ENCODE results near the gene MBD6. TPM values are rescaled to one million over a fixed set of nuclear protein-coding genes. Genes with fewer than 3 reads are reported as not detected.

MBD6 gene
- polyA plus RNA-seq, 1 experiment = 8.3 TPM

- ChIA-PET CTCF (interaction anchor here (0.8 kb wide), 1 partner anchor 55 kb away, joined by 4 read pairs; no protein-coding TSS in a partner anchor), POLR2A (interaction anchor here (0.6 to 0.9 kb wide), 2 partner anchors 52 to 125 kb away, joined by 3 to 4 read pairs; no protein-coding TSS in a partner anchor)
- Histone ChIP-seq H3K36me3 (ENCODE audit: control insufficient read depth, insufficient read depth, low read length) (peaks cover 29% of the 10 kb centered on the region), H3K27me3 (ENCODE audit: control insufficient read depth, insufficient read depth, low read length) (no peaks in the 10 kb centered on the region), H3K4me3 (ENCODE audit: low read depth, low read length) (peak overlapping the region; percentile 76)
- no peak for TF ChIP-seq CTCF (IDR thresholded peaks at IDR 0.05; ENCODE audit: insufficient read depth, low read depth, low read length)
- no peak for DNase-seq (ENCODE audit: low read depth)
Measured at GRCh38 chr12:57518176-57518919, 4.3 kb upstream of the MBD6 start.

- Histone ChIP-seq H3K27me3 (ENCODE audit: control insufficient read depth, insufficient read depth, low read length) (no peaks in the 10 kb centered on the region), H3K36me3 (ENCODE audit: control insufficient read depth, insufficient read depth, low read length) (peaks cover 28% of the 10 kb centered on the region), H3K4me3 (ENCODE audit: low read depth, low read length) (peak overlapping the region; percentile 76)
- ChIA-PET CTCF (interaction anchor here (1.0 to 2.0 kb wide), 2 partner anchors 57 to 60 kb away, joined by 3 to 4 read pairs; no protein-coding TSS in a partner anchor), POLR2A (no interaction called here)
- TF ChIP-seq CTCF (IDR thresholded peaks at IDR 0.05; ENCODE audit: insufficient read depth, low read depth, low read length) = no peak
- no peak for DNase-seq (ENCODE audit: low read depth)
Measured at GRCh38 chr12:57518920-57519795, 3.5 kb upstream of the MBD6 start.

GRCh38 chr12:57519796-57520052, 2.9 kb upstream of the MBD6 start:
- DNase-seq (ENCODE audit: low read depth) = no peak
- H3K4me3 ChIP-seq (ENCODE audit: low read depth, low read length) = peak overlapping the region; percentile 76
- TF ChIP-seq CTCF (IDR thresholded peaks at IDR 0.05; ENCODE audit: insufficient read depth, low read depth, low read length) = no peak
- ChIA-PET CTCF (interaction anchor here (1.0 to 2.0 kb wide), 2 partner anchors 58 to 61 kb away, joined by 3 to 4 read pairs; no protein-coding TSS in a partner anchor), POLR2A (interaction anchor here (0.6 kb wide), 1 partner anchor 10 kb away, joined by 4 read pairs; no protein-coding TSS in a partner anchor)
- peaks cover 30% of the 10 kb centered on the region for H3K36me3 ChIP-seq (ENCODE audit: control insufficient read depth, insufficient read depth, low read length)
- no peaks in the 10 kb centered on the region for H3K27me3 ChIP-seq (ENCODE audit: control insufficient read depth, insufficient read depth, low read length)

- ChIA-PET CTCF (interaction anchor here (1.0 to 2.0 kb wide), 3 partner anchors 58 to 61 kb away, joined by 3 to 4 read pairs (median 3); no protein-coding TSS in a partner anchor), POLR2A (interaction anchor here (0.6 kb wide), 2 partner anchors 10 to 27 kb away, joined by 3 to 4 read pairs; partner anchors contain the start of gene DCTN2)
- Histone ChIP-seq H3K27me3 (ENCODE audit: control insufficient read depth, insufficient read depth, low read length) (no peaks in the 10 kb centered on the region), H3K36me3 (ENCODE audit: control insufficient read depth, insufficient read depth, low read length) (peaks cover 29% of the 10 kb centered on the region), H3K4me3 (ENCODE audit: low read depth, low read length) (peak within 1 kb of the TSS; percentile 76)
- TF ChIP-seq CTCF (IDR thresholded peaks at IDR 0.05; ENCODE audit: insufficient read depth, low read depth, low read length) = no peak
- DNase-seq (ENCODE audit: low read depth) = peak; percentile 92
Measured at GRCh38 chr12:57520053-57520818, 2.4 kb upstream of the MBD6 start, which contains the start of gene DDIT3. DDIT3 (minus strand) TSS chr12:57520514; CDS start chr12:57517406, 3,108 bp downstream.

All from BJ (cell line).